Mammary epithelial cell (primary cell): ENCODE data around the gene TSPEAR.

ENCODE experiments used
- EZH2 ChIP-seq: IDR thresholded peaks from 2 replicates; pipeline ENCODE4 v1.6.1; 2012; ENCODE audit warnings: low read length, inconsistent platforms, borderline replicate concordance
- TF ChIP-seq, protein P1 (sequence below), 2 donors: IDR thresholded peaks in 1 of 2; conservative IDR thresholded peaks in 1 of 2; 2 replicates each; pipeline ENCODE4 v1.5.1; 2011 to 2012; ENCODE audit warnings: inconsistent platforms in 2 of 2, low read length in 2 of 2, mild to moderate bottlenecking in 2 of 2, control low read depth in 1 of 2, low read depth in 1 of 2; ENCODE audit not compliant: insufficient read depth in 1 of 2; ENCODE audit errors: extremely low read depth in 1 of 2

DNA sequence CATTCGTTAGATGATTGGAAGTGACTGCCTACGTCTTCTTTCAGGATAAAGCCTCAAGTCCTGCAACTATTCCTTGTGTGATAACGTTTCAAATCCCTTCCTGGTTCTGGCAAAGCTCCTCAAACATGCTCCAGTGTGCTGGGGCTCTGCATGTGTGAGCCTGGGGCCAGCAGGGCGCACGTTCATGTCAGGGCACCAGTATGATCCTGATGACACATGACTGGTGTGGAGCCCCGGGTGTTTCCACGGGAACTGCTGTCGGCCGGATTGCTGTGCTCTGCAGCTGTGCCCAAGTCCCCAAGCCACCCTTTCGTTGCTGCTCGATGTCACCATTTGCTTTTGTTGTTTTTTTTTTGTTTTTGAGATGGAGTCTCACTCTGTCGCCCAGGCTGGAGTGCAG lies 192.7 kb downstream of the TSPEAR start:
- TF ChIP-seq, protein P1, sequence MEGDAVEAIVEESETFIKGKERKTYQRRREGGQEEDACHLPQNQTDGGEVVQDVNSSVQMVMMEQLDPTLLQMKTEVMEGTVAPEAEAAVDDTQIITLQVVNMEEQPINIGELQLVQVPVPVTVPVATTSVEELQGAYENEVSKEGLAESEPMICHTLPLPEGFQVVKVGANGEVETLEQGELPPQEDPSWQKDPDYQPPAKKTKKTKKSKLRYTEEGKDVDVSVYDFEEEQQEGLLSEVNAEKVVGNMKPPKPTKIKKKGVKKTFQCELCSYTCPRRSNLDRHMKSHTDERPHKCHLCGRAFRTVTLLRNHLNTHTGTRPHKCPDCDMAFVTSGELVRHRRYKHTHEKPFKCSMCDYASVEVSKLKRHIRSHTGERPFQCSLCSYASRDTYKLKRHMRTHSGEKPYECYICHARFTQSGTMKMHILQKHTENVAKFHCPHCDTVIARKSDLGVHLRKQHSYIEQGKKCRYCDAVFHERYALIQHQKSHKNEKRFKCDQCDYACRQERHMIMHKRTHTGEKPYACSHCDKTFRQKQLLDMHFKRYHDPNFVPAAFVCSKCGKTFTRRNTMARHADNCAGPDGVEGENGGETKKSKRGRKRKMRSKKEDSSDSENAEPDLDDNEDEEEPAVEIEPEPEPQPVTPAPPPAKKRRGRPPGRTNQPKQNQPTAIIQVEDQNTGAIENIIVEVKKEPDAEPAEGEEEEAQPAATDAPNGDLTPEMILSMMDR (conservative IDR thresholded peaks at IDR 0.05 in 1 of 2, IDR thresholded peaks at IDR 0.05 in 1 of 2; ENCODE audit: extremely low read depth in 1 of 2, insufficient read depth in 1 of 2, low read depth in 1 of 2, low read length in 2 of 2): no peak
- TF ChIP-seq EZH2: no peak
